ENCODE measurements around the gene PITPNC1.

- TF ChIP-seq POLR2A (IDR thresholded peaks at IDR 0.05; ENCODE audit: low read depth, low read length), result no peak
- no peak for TF ChIP-seq POLR2AphosphoS5 (IDR thresholded peaks at IDR 0.05; ENCODE audit: insufficient read depth, low read depth, low read length)
- TF ChIP-seq CTCF (IDR thresholded peaks at IDR 0.05; ENCODE audit: extremely low read depth in 1 of 2, insufficient read depth in 1 of 2, low read depth in 1 of 2, low read length in 2 of 2), result no peak
- no peak for TF ChIP-seq EZH2 (IDR thresholded peaks at IDR 0.05; ENCODE audit: borderline replicate concordance, low read depth, low read length, severe bottlenecking)
- no peak for TF ChIP-seq MYC (IDR thresholded peaks at IDR 0.05; ENCODE audit: low read depth, low read length)
- TF ChIP-seq, protein P1, sequence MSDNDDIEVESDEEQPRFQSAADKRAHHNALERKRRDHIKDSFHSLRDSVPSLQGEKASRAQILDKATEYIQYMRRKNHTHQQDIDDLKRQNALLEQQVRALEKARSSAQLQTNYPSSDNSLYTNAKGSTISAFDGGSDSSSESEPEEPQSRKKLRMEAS (IDR thresholded peaks at IDR 0.05; ENCODE audit: insufficient read depth, insufficient read length), result no peak
- no peak for TF ChIP-seq JUN (IDR thresholded peaks at IDR 0.05; ENCODE audit: borderline replicate concordance, insufficient read depth, insufficient read length, low read depth)
- no peak for TF ChIP-seq FOS (IDR thresholded peaks at IDR 0.05; ENCODE audit: borderline replicate concordance, insufficient read depth, low read length)
These were observed 238.0 kb downstream of the PITPNC1 start for GRCh38 chr17:67615011-67615561.

Measured in endothelial cell of umbilical vein (primary cell).